ENCODE measurements around the gene PPID. TPM values are rescaled to one million over a fixed set of nuclear protein-coding genes. Genes with fewer than 3 reads are reported as not detected.
"Not testable (repeated sequence)": the region's sequence is repeated elsewhere in the genome, so short reads cannot be mapped to it uniquely, and the experiment has no call there.

Gene PPID
- total RNA-seq, 1 experiment from 2014 or later: 53.5 TPM

- no peaks in the 10 kb centered on the region for H3K27me3 ChIP-seq (ENCODE audit: insufficient read depth, low read length)
- no peaks in the 10 kb centered on the region for H3K79me2 ChIP-seq (ENCODE audit: insufficient read depth, low read length)
- no peak overlapping the region for H4K5ac ChIP-seq (ENCODE audit: insufficient read length, low read depth, low read length)
- Mint-ChIP-seq H3K36me3 (ENCODE audit: insufficient read depth in 1 of 3, low read depth in 3 of 3) (peaks cover 3 to 19% (median 7%) of the 10 kb centered on the region in 3 experiments; a peak in 3 of 7 replicates), H3K4me3 (no peak overlapping the region), H3K4me1 (no peaks in the 10 kb centered on the region), H3K27me3 (ENCODE audit: low read depth) (no peaks in the 10 kb centered on the region; the same call in 1 of the 2 replicates), H3K9me3 (peaks cover 19 to 23% of the 10 kb centered on the region in 2 experiments), H3K27ac (no peak overlapping the region; a peak in 1 of 7 replicates)
- H2AFZ ChIP-seq (ENCODE audit: low read length): no peak overlapping the region
- no peak overlapping the region for H3K27ac ChIP-seq (ENCODE audit: insufficient read length, low read depth, low read length)
- H3T11ph ChIP-seq (ENCODE audit: low read length): no peak overlapping the region
- no peak overlapping the region for H3K4ac ChIP-seq (ENCODE audit: low read depth, low read length)
- no peak overlapping the region for H2BK20ac ChIP-seq (ENCODE audit: low read depth, low read length, poor library complexity, severe bottlenecking)
- H3K23me2 ChIP-seq (ENCODE audit: insufficient read length, low read depth, low read length, poor library complexity, severe bottlenecking): no peaks in the 10 kb centered on the region
- H4K8ac ChIP-seq (replicated peaks; ENCODE audit: insufficient read length, low read depth, low read length): no peak overlapping the region
- H4K20me1 ChIP-seq (ENCODE audit: control insufficient read depth, insufficient read depth, insufficient read length): no peaks in the 10 kb centered on the region
- no peak overlapping the region for H2BK5ac ChIP-seq (ENCODE audit: insufficient read length, low read length)
- no peak for DNase-seq
- H2BK15ac ChIP-seq (ENCODE audit: low read depth, low read length): no peak overlapping the region
- no peak overlapping the region for H3K23ac ChIP-seq (ENCODE audit: insufficient read length, low read depth, low read length)
- H4K91ac ChIP-seq (ENCODE audit: insufficient read length, low read depth, low read length): no peak overlapping the region
- no peaks in the 10 kb centered on the region for H3K4me1 ChIP-seq (ENCODE audit: insufficient read depth, low read length)
- H2AK5ac ChIP-seq (ENCODE audit: insufficient read length, low read length): no peak overlapping the region
- no peak overlapping the region for H3K9ac ChIP-seq (ENCODE audit: extremely low read depth, insufficient read length, low read length)
- no peak overlapping the region for H3K14ac ChIP-seq (ENCODE audit: insufficient read depth, low read length)
- no peak overlapping the region for H3K56ac ChIP-seq (ENCODE audit: insufficient read length, low read depth, low read length)
- no peak overlapping the region for H3K18ac ChIP-seq (ENCODE audit: insufficient read length, low read depth, low read length)
- no peak overlapping the region for H2BK120ac ChIP-seq (ENCODE audit: low read depth, low read length, poor library complexity, severe bottlenecking)
- H3K9me3 ChIP-seq (ENCODE audit: control insufficient read depth, low read depth, low read length): no peaks in the 10 kb centered on the region
- no peaks in the 10 kb centered on the region for H3K79me1 ChIP-seq (ENCODE audit: insufficient read depth, low read depth, low read length, poor library complexity, severe bottlenecking)
- no peak for TF ChIP-seq CTCF (conservative IDR thresholded peaks at IDR 0.05)
- H2BK12ac ChIP-seq (ENCODE audit: insufficient read length, low read depth, low read length): no peak overlapping the region
- H3K4me2 ChIP-seq (ENCODE audit: insufficient read depth, insufficient read length, low read length): no peak overlapping the region
These were observed 33.4 kb upstream of the PPID start for GRCh38 chr4:158756588-158756987.

- Mint-ChIP-seq H3K36me3 (ENCODE audit: insufficient read depth in 1 of 3, low read depth in 3 of 3) (peaks cover 3 to 19% (median 7%) of the 10 kb centered on the region in 3 experiments; a peak in 3 of 7 replicates), H3K9me3 (peaks cover 19 to 23% of the 10 kb centered on the region in 2 experiments), H3K27ac (0 out of 7 replicates have a peak overlapping the region, but pooled peaks of 1 of the 3 experiments have one; percentile 14)
- H3T11ph ChIP-seq (ENCODE audit: low read length); H4K5ac ChIP-seq (ENCODE audit: insufficient read length, low read depth, low read length); H2BK12ac ChIP-seq (ENCODE audit: insufficient read length, low read depth, low read length); H4K8ac ChIP-seq (replicated peaks; ENCODE audit: insufficient read length, low read depth, low read length); H3K23ac ChIP-seq (ENCODE audit: insufficient read length, low read depth, low read length); H3K79me2 ChIP-seq (ENCODE audit: insufficient read depth, low read length); H3K9ac ChIP-seq (ENCODE audit: extremely low read depth, insufficient read length, low read length); H3K27me3 ChIP-seq (ENCODE audit: insufficient read depth, low read length); H3K14ac ChIP-seq (ENCODE audit: insufficient read depth, low read length); H2AFZ ChIP-seq (ENCODE audit: low read length); H3K79me1 ChIP-seq (ENCODE audit: insufficient read depth, low read depth, low read length, poor library complexity, severe bottlenecking); H3K4me1 Mint-ChIP-seq; H3K23me2 ChIP-seq (ENCODE audit: insufficient read length, low read depth, low read length, poor library complexity, severe bottlenecking); H3K4me3 Mint-ChIP-seq; H3K18ac ChIP-seq (ENCODE audit: insufficient read length, low read depth, low read length); H3K9me3 ChIP-seq (ENCODE audit: control insufficient read depth, low read depth, low read length); DNase-seq; H3K4ac ChIP-seq (ENCODE audit: low read depth, low read length); H2AK5ac ChIP-seq (ENCODE audit: insufficient read length, low read length); H4K20me1 ChIP-seq (ENCODE audit: control insufficient read depth, insufficient read depth, insufficient read length); H4K91ac ChIP-seq (ENCODE audit: insufficient read length, low read depth, low read length); H3K4me1 ChIP-seq (ENCODE audit: insufficient read depth, low read length); H2BK120ac ChIP-seq (ENCODE audit: low read depth, low read length, poor library complexity, severe bottlenecking); H3K56ac ChIP-seq (ENCODE audit: insufficient read length, low read depth, low read length); H3K4me2 ChIP-seq (ENCODE audit: insufficient read depth, insufficient read length, low read length); H3K27me3 Mint-ChIP-seq (ENCODE audit: low read depth); H2BK15ac ChIP-seq (ENCODE audit: low read depth, low read length); H2BK20ac ChIP-seq (ENCODE audit: low read depth, low read length, poor library complexity, severe bottlenecking); H2BK5ac ChIP-seq (ENCODE audit: insufficient read length, low read length); H3K27ac ChIP-seq (ENCODE audit: insufficient read length, low read depth, low read length): not testable (repeated sequence)
- no CpG with 5 or more reads among the region's 7 CpGs for WGBS (ENCODE audit: extremely low coverage, insufficient read length, low lambda C conversion rate)
These were observed 32.6 kb upstream of the PPID start for GRCh38 chr4:158755819-158756218.
